GM21360 (cell line): ENCODE data around the gene CDH26.

Experiments
- ATAC-seq: cut with Tn5 transposase; IDR thresholded peaks from one replicate; pipeline ENCODE4 v1.9.1; 2021; ENCODE audit warnings: mild to moderate bottlenecking, moderate library complexity; ENCODE audit not compliant: unreplicated experiment

The CDH26 gene

DNA sequence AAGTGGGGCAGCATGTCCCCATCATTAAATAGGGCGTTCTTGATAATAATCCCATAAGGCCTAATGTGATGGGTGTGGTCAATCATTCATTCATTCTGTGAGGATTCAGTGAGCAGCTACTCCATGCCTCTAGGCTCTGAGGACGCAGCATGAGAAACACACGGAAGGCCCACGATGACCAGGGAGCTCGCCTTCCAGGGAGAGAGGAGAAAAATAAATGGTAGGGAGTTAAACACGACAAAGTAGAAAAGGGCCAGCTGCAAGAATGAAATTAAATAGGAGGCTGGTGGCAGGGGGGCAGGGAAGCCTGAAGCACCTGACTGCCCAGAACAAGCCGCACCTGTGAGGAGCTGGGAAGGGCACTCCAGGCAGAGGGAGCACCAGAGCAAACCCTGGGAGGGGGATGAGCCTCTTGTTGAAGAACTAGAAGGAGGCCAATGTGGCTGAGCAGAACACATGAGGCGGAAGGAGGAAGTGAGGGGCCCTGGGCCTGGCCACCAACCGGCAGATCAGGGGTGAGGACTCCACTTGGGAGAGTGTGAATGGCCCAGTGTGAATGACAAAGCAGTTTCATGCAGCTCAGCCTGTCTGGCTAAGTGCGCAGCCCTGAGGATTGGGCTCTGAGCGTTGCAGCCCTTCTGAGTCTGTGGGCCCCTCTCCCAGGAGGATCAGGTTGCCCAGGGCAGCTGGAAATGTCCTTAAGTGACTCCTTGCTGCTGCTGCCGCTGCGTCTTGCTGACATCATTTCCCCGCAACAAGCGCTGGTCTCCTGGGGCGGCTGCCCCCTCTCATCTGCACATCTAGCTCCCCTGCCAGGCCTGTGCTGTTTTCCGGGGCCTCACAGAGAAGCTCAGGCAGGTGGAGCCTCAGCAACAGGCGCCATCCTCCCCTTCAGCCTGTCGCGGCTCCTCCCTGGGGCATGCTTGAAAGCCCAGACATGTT lies 99.9 kb downstream of the CDH26 start:
- no peak for ATAC-seq

DNA sequence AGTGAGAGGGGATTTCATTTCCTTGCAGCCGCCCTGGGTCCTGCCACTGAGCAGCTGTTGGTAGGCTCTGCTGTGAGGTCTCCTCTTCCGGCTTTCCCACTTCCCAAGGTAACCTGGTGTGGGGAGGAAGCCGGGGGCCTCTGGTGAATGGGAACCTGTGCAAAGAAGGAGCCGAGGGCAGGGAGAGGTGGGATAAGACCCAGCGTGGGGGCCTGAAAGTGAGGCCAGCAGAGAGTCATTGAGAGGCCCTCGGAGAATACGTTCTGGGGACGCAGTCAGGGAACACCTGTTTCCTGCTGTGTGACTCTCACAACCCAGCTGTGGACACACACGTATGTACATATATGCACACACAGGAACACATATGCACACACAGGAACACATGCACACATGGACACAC lies 100.7 kb downstream of the CDH26 start:
- no peak for ATAC-seq

DNA sequence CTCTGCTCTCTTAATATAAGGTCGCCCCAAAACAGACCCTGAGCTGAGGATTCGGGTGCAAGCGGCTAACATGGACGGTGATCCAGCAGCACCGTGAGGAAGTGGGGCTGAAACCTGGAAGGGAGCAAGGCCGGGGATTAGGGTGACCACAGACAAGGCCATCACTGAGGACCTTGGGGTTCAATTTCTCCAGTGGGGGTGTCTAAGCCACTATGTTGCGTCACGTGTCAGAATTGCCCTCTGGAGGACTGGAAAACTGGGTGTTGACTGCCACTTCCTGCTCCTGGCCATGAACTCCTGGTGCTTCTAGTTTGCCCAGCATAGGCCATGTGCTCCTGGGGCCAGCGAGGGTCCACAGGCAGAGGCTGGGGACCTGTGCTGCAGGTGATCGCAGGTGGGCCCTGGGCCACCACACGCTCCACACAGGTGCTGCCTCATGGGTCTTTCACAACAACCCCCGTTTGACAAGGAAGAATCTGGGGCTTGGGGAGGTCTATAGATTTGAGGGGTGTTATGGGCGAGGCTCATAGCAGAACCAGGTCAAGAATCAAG lies 101.9 kb downstream of the CDH26 start:
- no peak for ATAC-seq

DNA sequence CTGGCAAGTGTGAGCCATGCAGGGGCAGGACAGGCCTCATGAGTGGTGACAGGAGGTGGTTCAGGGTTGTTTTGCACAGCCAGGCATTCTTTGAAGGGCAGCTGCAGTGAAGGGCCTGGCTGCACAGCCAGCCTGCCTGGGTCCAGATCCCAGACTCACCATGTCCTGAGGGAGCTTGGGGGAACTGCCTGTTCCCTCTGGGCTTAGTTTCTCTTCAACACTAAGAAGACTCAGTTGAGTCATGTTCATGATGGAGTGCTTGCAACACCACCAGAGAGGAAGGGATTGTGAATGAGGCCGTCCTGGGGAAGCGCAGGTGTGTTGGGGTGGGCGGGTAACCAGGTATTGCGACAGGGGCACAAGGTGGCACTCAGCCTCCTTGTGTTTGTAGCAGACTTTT lies 102.4 kb downstream of the CDH26 start:
- no peak for ATAC-seq

DNA sequence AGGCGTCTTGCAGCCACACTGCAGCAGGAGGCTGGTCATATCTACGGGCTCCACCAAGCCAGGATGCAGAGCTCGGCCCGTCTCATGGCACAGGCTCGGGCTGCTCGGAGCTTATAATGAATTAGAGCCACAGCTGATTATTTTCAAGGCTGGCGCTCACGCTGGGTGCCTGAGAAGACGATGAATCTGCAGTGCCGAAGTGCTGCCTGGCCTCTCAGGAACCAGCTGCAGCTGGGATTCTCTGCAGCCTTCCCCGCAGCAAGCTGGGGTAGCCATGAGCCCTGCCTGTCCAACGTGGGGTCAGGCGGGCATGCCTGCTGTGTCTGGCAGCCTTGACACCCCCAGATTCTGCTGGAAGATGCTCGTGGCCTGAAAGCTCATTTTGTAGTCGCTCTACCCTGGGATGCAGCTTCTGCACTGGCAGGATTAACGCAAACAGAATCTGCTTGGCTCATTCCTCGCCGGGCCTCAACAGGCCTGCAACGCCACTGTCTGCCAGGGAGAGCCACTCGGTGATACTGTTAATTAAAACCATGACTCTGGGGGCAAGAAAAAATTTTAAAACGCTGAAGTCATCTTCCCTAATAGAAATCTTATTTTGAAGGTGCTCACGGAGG lies 104.3 kb downstream of the CDH26 start:
- no peak for ATAC-seq

DNA sequence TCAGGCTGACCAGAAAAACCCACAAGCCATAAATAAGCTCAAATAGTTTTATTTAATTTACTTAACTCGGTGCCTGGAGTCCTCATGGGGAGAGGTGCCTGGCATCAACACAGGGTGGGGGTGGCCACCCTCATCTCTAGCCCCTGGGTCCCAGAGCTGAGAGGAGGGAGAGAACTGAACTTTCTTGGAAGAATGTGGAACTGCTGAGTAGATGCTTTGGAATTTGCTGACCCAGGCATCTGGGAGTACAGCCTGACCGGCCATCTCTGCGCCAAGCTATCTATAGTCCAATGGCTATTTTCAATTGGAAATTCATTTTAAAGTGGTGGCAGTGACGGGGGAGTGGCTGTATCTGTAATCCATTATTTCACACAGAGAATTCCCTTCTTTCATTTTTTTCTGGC lies 104.8 kb downstream of the CDH26 start:
- ATAC-seq = no peak

DNA sequence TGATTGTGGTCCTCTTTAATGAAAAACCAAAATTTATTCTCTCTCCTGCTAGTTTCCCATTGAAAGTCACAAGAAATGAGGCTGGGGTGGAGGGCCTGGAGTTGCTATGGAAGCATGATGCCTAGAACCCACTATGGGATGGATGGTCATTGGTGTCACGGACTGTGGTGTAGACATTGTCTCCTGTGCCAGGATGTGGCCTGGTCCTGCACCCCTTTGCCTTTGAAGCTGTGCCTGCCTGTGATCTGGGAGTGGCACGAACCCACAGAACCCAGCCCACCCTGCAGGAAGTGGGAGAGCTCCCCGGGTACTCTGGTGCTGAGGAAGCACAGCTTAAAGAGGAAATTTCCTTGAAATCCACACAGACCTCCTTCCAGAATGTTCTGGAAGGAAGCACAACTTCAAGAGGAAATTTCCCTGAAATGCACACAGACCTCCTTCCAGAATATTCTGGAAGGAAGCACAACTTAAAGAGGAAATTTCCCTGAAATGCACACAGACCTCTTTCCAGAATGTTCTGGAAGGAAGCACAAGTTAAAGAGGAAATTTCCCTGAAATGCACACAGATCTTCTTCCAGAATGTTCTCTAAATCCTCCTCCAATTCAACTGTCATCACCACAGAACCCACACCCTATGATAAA lies 105.6 kb downstream of the CDH26 start:
- no peak for ATAC-seq
